HEK293 (cell line): Measurements from ENCODE around the gene OSBP2.

Experiments
- CTCF ChIP-seq: fragments of 450-650 bp; formaldehyde crosslinking; IDR thresholded peaks from 2 replicates; pipeline ENCODE4 v1.5.1; 2016; ENCODE audit warnings: missing biosample characterization, missing genetic modification characterization
- REPIN1 ChIP-seq: fragments of 450-650 bp; formaldehyde crosslinking; IDR thresholded peaks from 2 replicates; pipeline ENCODE4 v1.5.1; 2017; ENCODE audit warnings: missing biosample characterization, missing genetic modification characterization, low read depth
- SALL2 ChIP-seq: fragments of 450-650 bp; formaldehyde crosslinking; IDR thresholded peaks from 2 replicates; pipeline ENCODE4 v1.5.0; 2017; ENCODE audit warnings: missing biosample characterization, mild to moderate bottlenecking, missing genetic modification characterization, borderline replicate concordance
- ZBTB21 ChIP-seq: fragments of 450-650 bp; formaldehyde crosslinking; IDR thresholded peaks from 2 replicates; pipeline ENCODE4 v1.5.1; 2017; ENCODE audit warnings: missing biosample characterization, missing genetic modification characterization
- ZNF292 ChIP-seq: fragments of 450-650 bp; formaldehyde crosslinking; IDR thresholded peaks from 2 replicates; pipeline ENCODE4 v1.5.1; 2016; ENCODE audit warnings: low read depth, missing biosample characterization, missing genetic modification characterization, borderline replicate concordance
- ZNF571 ChIP-seq: fragments of 450-650 bp; formaldehyde crosslinking; IDR thresholded peaks from 2 replicates; pipeline ENCODE4 v1.5.0; 2017; ENCODE audit warnings: missing biosample characterization, missing genetic modification characterization

DNA sequence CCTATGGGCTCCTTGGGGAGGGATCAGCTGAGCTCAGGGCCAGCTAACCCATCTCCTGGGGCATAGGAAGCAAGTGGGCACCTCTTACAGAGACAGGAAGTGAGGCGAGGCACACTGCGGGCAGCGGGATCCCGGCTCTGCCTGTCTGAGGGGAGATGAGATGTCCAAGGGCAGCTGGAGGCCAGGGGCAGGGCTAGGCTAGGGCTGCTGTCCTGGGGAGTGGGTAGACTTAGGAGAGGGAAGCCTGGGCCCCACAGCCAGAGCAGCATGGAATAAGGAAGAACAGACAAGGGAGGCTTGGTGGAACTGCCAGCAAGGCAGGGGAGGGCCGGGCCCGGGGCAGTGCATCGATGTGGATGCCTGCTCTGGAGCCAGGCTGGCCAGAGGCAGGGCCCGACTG lies 197.6 kb downstream of the OSBP2 start:
- TF ChIP-seq REPIN1 (tag by site-specific recombination) (no peak), ZNF571 (tag by site-specific recombination) (no peak), SALL2 (tag by site-specific recombination) (no peak), CTCF (no peak), ZNF292 (no peak), ZBTB21 (tag by site-specific recombination) (no peak)
